Mesothelial cell of epicardium (in vitro differentiated cells): ENCODE data around the gene APOL2. TPM values are rescaled to one million over a fixed set of nuclear protein-coding genes. Genes with fewer than 3 reads are reported as not detected.
A peak's percentile ranks its signal among the peaks of the same experiment; 100 is the strongest.

ENCODE experiments used
- DNase-seq, 2 experiments: peaks; one replicate each; pipeline ENCODE4 v3.0.0; 2021; ENCODE audit warnings: low spot score in 2 of 2; ENCODE audit not compliant: unreplicated experiment in 2 of 2
- H3K27ac Mint-ChIP-seq: 2 replicates; pipeline ENCODE4 v1.8.0; 2021; ENCODE audit warnings: mixed read lengths
- H3K27me3 Mint-ChIP-seq: 2 replicates; pipeline ENCODE4 v1.8.0; 2021; ENCODE audit warnings: low read depth, mixed read lengths
- H3K36me3 Mint-ChIP-seq: 2 replicates; pipeline ENCODE4 v1.8.0; 2021; ENCODE audit warnings: mixed read lengths
- H3K4me1 Mint-ChIP-seq: 2 replicates; pipeline ENCODE4 v1.8.0; 2021; ENCODE audit warnings: mixed read lengths
- H3K4me3 Mint-ChIP-seq: 2 replicates; pipeline ENCODE4 v1.8.0; 2021; ENCODE audit warnings: mild to moderate bottlenecking, moderate library complexity, mixed read lengths
- H3K9me3 Mint-ChIP-seq: 2 replicates; pipeline ENCODE4 v1.8.0; 2021; ENCODE audit warnings: mixed read lengths
- CTCF ChIP-seq: fragments of 200-600 bp; sonication (generic); IDR thresholded peaks from one replicate; pipeline ENCODE4 v1.5.0; 2021; ENCODE audit warnings: antibody characterized with exemption; ENCODE audit not compliant: unreplicated experiment
- total RNA-seq: library from RNA; stranded (reverse); gene quantifications from 3 replicates; pipeline ENCODE4 v1.2.1, GENCODE V29; 2021

Gene APOL2
- total RNA-seq, 1 donor from 2014 or later = 55.5 TPM

- H3K36me3 Mint-ChIP-seq = peaks cover 12% of the 10 kb centered on the region
- no peak overlapping the region for H3K4me3 Mint-ChIP-seq
- DNase-seq = no peak
- TF ChIP-seq CTCF = no peak
- H3K4me1 Mint-ChIP-seq = peaks cover 6% of the 10 kb centered on the region
- peaks cover 39% of the 10 kb centered on the region for H3K9me3 Mint-ChIP-seq
- no peak overlapping the region for H3K27ac Mint-ChIP-seq
- H3K27me3 Mint-ChIP-seq = no peaks in the 10 kb centered on the region
These were observed 6.6 kb upstream of the APOL2 start for GRCh38 chr22:36245805-36246356.

GRCh38 chr22:36244522-36245391, 5.4 kb upstream of the APOL2 start:
- peaks cover 12% of the 10 kb centered on the region for H3K36me3 Mint-ChIP-seq
- no peaks in the 10 kb centered on the region for H3K27me3 Mint-ChIP-seq
- peaks cover 9% of the 10 kb centered on the region for H3K4me1 Mint-ChIP-seq
- H3K4me3 Mint-ChIP-seq = no peak overlapping the region
- H3K27ac Mint-ChIP-seq = no peak overlapping the region
- DNase-seq = no peak
- TF ChIP-seq CTCF = no peak
- peaks cover 35% of the 10 kb centered on the region for H3K9me3 Mint-ChIP-seq

GRCh38 chr22:36243986-36244385, 4.7 kb upstream of the APOL2 start:
- Mint-ChIP-seq H3K36me3 (peaks cover 9% of the 10 kb centered on the region), H3K4me1 (peaks cover 17% of the 10 kb centered on the region), H3K4me3 (no peak overlapping the region), H3K9me3 (peaks cover 31% of the 10 kb centered on the region), H3K27me3 (no peaks in the 10 kb centered on the region), H3K27ac (no peak overlapping the region)
- no peak for TF ChIP-seq CTCF
- DNase-seq = no peak

- H3K27me3 Mint-ChIP-seq = no peaks in the 10 kb centered on the region
- DNase-seq = no peak
- TF ChIP-seq CTCF = no peak
- H3K36me3 Mint-ChIP-seq = peaks cover 16% of the 10 kb centered on the region
- H3K27ac Mint-ChIP-seq = peak overlapping the region; percentile 100
- peaks cover 57% of the 10 kb centered on the region for H3K4me1 Mint-ChIP-seq
- peak overlapping the region; percentile 94 for H3K4me3 Mint-ChIP-seq
- H3K9me3 Mint-ChIP-seq = peaks cover 27% of the 10 kb centered on the region
These were observed 252 bp downstream of the APOL2 start for GRCh38 chr22:36239150-36239400.

GRCh38 chr22:36238373-36239149, 766 bp downstream of the APOL2 start:
- H3K36me3 Mint-ChIP-seq = peaks cover 21% of the 10 kb centered on the region
- no peak for TF ChIP-seq CTCF
- H3K27ac Mint-ChIP-seq = peak overlapping the region; percentile 100
- peaks cover 27% of the 10 kb centered on the region for H3K9me3 Mint-ChIP-seq
- H3K27me3 Mint-ChIP-seq = no peaks in the 10 kb centered on the region
- H3K4me1 Mint-ChIP-seq = peaks cover 62% of the 10 kb centered on the region
- peak overlapping the region; percentile 94 for H3K4me3 Mint-ChIP-seq
- DNase-seq = no peak
